Memory B cell (primary cell): Measurements from ENCODE around the gene SNX17.

Experiments used
- ATAC-seq: fragments of 150-1000 bp; cut with Tn5 transposase; 2 replicates; pipeline ENCODE4 v1.10.0; 2021; ENCODE audit warnings: low read depth, mild to moderate bottlenecking, moderate library complexity
- DNase-seq, 2 donors: peaks; one replicate each; pipeline ENCODE4 v3.0.0; 2022; ENCODE audit warnings: low spot score in 2 of 2
- H3K27ac Mint-ChIP-seq: one replicate; pipeline ENCODE4 v1.8.0; 2022; ENCODE audit warnings: mild to moderate bottlenecking, moderate library complexity, mixed read lengths
- H3K27me3 Mint-ChIP-seq: one replicate; pipeline ENCODE4 v1.8.0; 2022; ENCODE audit warnings: mixed read lengths
- H3K36me3 Mint-ChIP-seq: one replicate; pipeline ENCODE4 v1.8.0; 2022; ENCODE audit warnings: mild to moderate bottlenecking, mixed read lengths
- H3K4me1 Mint-ChIP-seq: one replicate; pipeline ENCODE4 v1.8.0; 2022; ENCODE audit warnings: mixed read lengths
- H3K4me3 Mint-ChIP-seq: one replicate; pipeline ENCODE4 v1.8.0; 2022; ENCODE audit warnings: mild to moderate bottlenecking, moderate library complexity, mixed read lengths
- H3K9me3 Mint-ChIP-seq: one replicate; pipeline ENCODE4 v1.8.0; 2022; ENCODE audit warnings: mixed read lengths

SNX17 gene

DNA sequence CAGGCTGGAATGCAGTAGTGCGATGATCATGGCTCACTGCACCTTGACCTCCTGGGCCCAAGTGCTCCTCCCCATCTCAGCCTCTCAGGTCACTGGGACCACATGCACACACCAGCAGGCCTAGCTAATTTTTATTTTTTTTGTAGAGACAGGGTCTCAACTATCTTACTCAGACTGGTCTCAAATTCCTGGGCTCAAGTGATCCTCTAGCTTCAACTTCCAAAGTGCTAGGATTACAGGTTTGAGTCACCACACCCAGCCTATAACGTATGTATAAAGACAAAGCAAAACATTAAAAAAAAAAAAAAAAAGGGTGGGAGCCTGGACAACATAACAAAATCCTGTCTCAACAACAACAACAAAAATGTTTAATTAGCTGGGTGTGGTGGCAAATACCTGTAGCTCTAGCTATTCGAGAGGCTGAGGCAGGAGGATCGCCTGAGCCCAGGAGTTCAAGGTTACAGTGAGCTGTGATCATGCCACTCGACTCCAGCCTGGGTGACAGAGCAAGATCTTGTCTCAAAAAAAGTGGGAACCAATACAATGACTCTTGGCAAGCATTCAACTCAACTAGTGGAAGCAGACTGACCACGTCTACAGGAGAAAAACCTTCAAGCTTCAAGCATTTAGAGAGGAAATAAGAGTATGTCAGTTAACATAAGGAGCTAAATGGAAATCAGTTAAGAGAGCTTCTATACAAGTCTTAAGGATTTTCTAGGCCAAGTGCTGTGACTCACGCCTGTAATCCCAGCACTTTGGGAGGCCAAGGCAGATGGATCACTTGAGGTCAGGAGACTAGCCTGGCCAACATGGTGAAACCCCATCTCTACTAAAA lies 16.4 kb upstream of the SNX17 start:
- peak overlapping the region; percentile 15 for H3K4me3 Mint-ChIP-seq
- peaks cover 32% of the 10 kb centered on the region for H3K4me1 Mint-ChIP-seq
- ATAC-seq (no peak), DNase-seq (no peak)
- H3K36me3 Mint-ChIP-seq, result peaks cover 5% of the 10 kb centered on the region
- no peaks in the 10 kb centered on the region for H3K9me3 Mint-ChIP-seq
- H3K27me3 Mint-ChIP-seq, result no peaks in the 10 kb centered on the region
- peak overlapping the region; percentile 24 for H3K27ac Mint-ChIP-seq

DNA sequence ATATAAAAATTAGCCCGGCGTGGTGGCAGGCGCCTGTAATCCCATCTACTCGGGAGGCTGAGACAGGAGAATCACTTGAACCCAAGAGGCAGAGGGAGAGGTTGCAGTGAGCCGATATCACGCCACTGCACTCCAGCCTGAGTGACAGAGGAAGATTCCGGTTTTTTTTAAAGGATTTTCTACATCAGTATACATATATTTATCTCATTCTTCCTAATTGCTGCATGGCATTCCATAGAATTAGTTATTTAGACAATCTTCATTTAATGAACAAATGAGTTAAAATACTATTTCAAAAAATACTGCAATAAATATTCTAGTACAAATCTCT lies 15.9 kb upstream of the SNX17 start:
- Mint-ChIP-seq H3K4me3 (no peak overlapping the region), H3K36me3 (peaks cover 4% of the 10 kb centered on the region), H3K4me1 (peaks cover 32% of the 10 kb centered on the region), H3K27me3 (no peaks in the 10 kb centered on the region), H3K27ac (no peak overlapping the region), H3K9me3 (no peaks in the 10 kb centered on the region)
- DNase-seq (no peak), ATAC-seq (no peak)

DNA sequence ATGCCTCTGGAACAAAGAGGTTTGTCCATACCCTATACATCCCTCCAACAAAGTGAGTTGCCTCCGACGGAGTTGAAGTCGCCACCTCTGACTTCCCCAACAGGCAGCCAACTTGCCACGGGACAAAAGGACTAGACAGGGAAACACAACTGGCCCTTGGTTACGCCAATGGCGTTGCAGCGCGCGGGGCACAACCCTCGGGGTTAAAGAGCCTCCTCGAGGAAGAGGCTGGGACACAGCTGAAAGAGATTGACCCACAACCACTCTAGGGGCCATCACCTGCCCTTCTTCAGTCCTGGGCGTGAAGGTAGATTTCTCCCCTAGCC lies 14.4 kb upstream of the SNX17 start:
- ATAC-seq (peak; percentile 21), DNase-seq (no peak)
- Mint-ChIP-seq H3K4me1 (peaks cover 27% of the 10 kb centered on the region), H3K9me3 (no peaks in the 10 kb centered on the region), H3K27me3 (no peaks in the 10 kb centered on the region), H3K27ac (peak overlapping the region; percentile 97), H3K4me3 (peak overlapping the region; percentile 97), H3K36me3 (no peaks in the 10 kb centered on the region)

- H3K27me3 Mint-ChIP-seq, result no peaks in the 10 kb centered on the region
- H3K36me3 Mint-ChIP-seq, result no peaks in the 10 kb centered on the region
- no peaks in the 10 kb centered on the region for H3K9me3 Mint-ChIP-seq
- peak within 1 kb of the TSS; percentile 97 for H3K27ac Mint-ChIP-seq
- peaks cover 27% of the 10 kb centered on the region for H3K4me1 Mint-ChIP-seq
- peak within 1 kb of the TSS; percentile 97 for H3K4me3 Mint-ChIP-seq
- DNase-seq, result peak; percentile 88
- peak; percentile 83 for ATAC-seq
Measured at GRCh38 chr2:27356382-27357181, 13.8 kb upstream of the SNX17 start, which contains the start of gene GTF3C2. Gene GTF3C2 (minus strand): TSS chr2:27356764. CDS start chr2:27343554, 13,210 bp downstream.

- DNase-seq, result no peak
- Mint-ChIP-seq H3K27ac (no peak overlapping the region), H3K4me1 (peaks cover 7% of the 10 kb centered on the region)
Measured at GRCh38 chr2:27362678-27363420, 7.6 kb upstream of the SNX17 start.

GRCh38 chr2:27363933-27364332 lies 6.5 kb upstream of the SNX17 start:
- Mint-ChIP-seq H3K4me1 (peaks cover 3% of the 10 kb centered on the region), H3K9me3 (no peaks in the 10 kb centered on the region), H3K36me3 (peaks cover 19% of the 10 kb centered on the region), H3K27ac (no peak overlapping the region), H3K4me3 (no peak overlapping the region), H3K27me3 (no peaks in the 10 kb centered on the region)
- ATAC-seq (no peak), DNase-seq (no peak)

More at GRCh38 chr2:27362678-27363420, 7.6 kb upstream of the SNX17 start:
- H3K4me3 Mint-ChIP-seq, result no peak overlapping the region
- H3K27me3 Mint-ChIP-seq, result no peaks in the 10 kb centered on the region
- no peaks in the 10 kb centered on the region for H3K9me3 Mint-ChIP-seq
- H3K36me3 Mint-ChIP-seq, result peaks cover 18% of the 10 kb centered on the region
- no peak for ATAC-seq

DNA sequence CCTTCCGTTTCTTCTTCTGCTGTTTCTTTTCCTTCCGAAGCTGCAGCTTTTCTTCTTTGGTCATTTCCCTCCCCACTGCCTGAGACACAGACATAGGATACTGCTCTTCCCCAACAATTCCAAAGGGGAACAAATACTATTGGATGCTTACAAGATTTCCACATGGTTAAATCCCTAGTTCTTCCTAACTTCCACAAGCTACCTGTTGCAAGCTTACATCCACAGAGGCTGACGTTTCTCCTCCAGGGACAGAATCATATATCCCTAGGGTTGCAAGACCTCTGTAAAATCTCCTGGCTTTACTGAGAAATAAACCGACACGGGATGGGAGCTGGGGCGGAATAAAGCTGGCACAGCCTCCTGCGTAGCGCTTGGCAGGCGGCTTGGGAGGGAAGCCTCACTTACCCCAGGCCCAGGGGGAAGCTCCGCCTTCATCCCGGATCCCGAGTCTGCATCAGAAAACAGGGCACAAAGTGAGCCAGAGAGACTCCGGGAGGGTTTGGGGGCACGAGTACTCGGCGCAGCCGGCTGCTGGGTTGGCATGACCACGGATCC lies 868 bp upstream of the SNX17 start:
- H3K27me3 Mint-ChIP-seq, result no peaks in the 10 kb centered on the region
- H3K27ac Mint-ChIP-seq, result peak overlapping the region; percentile 83
- H3K4me3 Mint-ChIP-seq, result peak overlapping the region; percentile 88
- DNase-seq (no peak), ATAC-seq (no peak)
- H3K36me3 Mint-ChIP-seq, result peaks cover 26% of the 10 kb centered on the region
- peaks cover 26% of the 10 kb centered on the region for H3K4me1 Mint-ChIP-seq
- no peaks in the 10 kb centered on the region for H3K9me3 Mint-ChIP-seq

DNA sequence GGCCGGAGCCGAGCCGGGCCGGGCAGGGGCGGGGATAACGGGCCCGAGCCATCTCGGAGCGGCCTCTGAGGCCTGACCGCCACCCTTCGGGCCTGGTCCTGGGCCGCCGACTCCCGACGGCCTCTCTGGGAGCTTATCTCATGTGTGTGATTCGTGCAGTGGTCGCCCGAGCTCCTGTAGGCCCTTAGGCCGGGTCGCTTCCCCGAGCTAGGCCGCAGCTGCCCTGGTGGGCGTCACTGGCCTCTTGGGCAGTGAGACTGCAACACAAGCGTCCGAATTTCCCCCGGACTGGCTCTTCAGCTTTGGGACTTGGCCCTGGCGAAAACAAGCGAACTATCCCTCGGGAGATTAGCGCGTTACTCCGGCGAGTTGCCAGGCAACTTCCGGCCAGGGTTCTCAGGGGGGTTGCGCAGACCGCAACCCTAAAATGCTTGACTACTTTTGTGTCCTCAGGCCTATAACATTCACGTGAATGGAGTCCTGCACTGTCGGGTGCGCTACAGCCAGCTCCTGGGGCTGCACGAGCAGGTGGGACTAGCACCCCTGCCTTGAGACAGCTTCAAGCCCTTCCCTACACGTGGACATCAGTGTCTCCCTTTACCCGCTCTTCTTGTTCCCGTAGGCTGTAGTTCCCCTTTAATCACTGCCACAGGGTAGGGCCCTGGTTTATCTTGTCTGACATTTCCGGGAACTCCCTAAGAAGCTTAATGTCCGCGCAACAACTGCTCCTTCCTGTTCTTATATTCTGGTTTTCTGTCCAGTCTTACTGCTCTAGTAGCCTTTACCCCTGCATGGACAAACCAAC lies 602 bp downstream of the SNX17 start:
- Mint-ChIP-seq H3K36me3 (peaks cover 31% of the 10 kb centered on the region), H3K9me3 (no peaks in the 10 kb centered on the region), H3K27ac (peak overlapping the region; percentile 85), H3K4me3 (peak overlapping the region; percentile 88), H3K27me3 (no peaks in the 10 kb centered on the region), H3K4me1 (peaks cover 28% of the 10 kb centered on the region)
- peak; percentile 39 to 42 for DNase-seq
- ATAC-seq, result peak; percentile 25

DNA sequence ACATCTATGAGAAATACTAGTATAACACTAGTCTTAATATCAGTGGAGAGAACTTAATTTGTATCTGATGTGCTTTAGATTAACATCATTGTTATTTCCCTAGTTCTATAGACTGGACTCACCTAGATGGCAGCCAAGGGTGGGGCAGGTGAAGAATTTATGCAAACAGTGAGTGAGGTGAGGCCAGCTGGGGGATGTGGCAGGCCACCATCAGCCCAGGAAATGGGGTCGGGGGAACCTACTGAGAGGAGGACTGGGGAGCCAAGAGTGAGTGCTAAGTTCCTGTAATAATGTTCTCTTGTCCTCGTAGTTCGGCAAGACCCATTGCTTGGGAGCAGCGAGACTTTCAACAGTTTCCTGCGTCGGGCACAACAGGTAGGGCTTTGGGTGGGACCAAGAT lies 2.5 kb downstream of the SNX17 start:
- H3K4me1 Mint-ChIP-seq, result peaks cover 30% of the 10 kb centered on the region
- H3K4me3 Mint-ChIP-seq, result no peak overlapping the region
- H3K9me3 Mint-ChIP-seq, result no peaks in the 10 kb centered on the region
- peaks cover 22% of the 10 kb centered on the region for H3K36me3 Mint-ChIP-seq
- peak overlapping the region; percentile 85 for H3K27ac Mint-ChIP-seq
- DNase-seq (no peak), ATAC-seq (no peak)
- H3K27me3 Mint-ChIP-seq, result no peaks in the 10 kb centered on the region

DNA sequence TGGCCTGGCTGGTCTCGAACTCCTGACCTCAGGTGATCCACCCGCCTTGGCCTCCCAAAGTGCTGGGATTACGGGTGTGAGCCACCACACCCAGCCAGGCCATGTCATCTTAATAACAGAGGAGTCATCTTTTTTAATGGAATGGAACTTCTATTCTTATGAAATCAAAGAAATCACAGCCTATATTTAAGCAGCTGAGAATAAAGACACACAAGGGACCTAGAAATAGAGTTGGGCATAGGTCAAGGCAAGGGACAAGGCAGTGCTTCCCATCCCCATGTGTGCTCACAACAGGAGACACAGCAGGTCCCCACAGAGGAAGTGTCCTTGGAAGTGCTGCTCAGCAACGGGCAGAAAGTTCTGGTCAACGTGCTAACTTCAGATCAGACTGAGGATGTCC lies 3.2 kb downstream of the SNX17 start:
- peaks cover 29% of the 10 kb centered on the region for H3K4me1 Mint-ChIP-seq
- no peak overlapping the region for H3K27ac Mint-ChIP-seq
- DNase-seq, result no peak
- H3K4me3 Mint-ChIP-seq, result no peak overlapping the region
- no peak for ATAC-seq
- no peaks in the 10 kb centered on the region for H3K27me3 Mint-ChIP-seq
- no peaks in the 10 kb centered on the region for H3K9me3 Mint-ChIP-seq
- peaks cover 22% of the 10 kb centered on the region for H3K36me3 Mint-ChIP-seq

DNA sequence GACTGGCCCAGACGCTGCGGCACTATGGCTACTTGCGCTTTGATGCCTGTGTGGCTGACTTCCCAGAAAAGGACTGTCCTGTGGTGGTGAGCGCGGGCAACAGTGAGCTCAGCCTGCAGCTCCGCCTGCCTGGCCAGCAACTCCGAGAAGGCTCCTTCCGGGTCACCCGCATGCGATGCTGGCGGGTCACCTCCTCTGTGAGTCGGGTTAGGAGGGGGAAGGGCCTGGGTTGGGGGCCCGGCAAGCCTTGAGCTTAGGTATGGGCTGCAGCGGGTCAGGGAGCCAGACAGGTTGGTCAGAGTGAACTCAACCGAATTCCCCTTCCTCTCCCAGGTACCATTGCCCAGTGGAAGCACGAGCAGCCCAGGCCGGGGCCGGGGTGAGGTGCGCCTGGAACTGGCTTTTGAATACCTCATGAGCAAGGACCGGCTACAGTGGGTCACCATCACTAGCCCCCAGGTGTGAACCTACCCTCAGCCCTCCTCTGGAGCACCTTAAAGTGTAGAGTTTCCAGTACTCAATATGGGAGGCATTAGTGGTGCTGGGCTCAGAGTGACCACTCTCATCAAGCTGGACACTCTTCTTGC lies 5.2 kb downstream of the SNX17 start:
- Mint-ChIP-seq H3K9me3 (no peaks in the 10 kb centered on the region), H3K27me3 (no peaks in the 10 kb centered on the region), H3K27ac (no peak overlapping the region), H3K4me1 (peaks cover 35% of the 10 kb centered on the region), H3K4me3 (no peak overlapping the region), H3K36me3 (peaks cover 19% of the 10 kb centered on the region)
- ATAC-seq, result no peak
- DNase-seq, result no peak

GRCh38 chr2:27376151-27376865 lies 5.9 kb downstream of the SNX17 start:
- H3K36me3 Mint-ChIP-seq, result peaks cover 20% of the 10 kb centered on the region
- H3K27me3 Mint-ChIP-seq, result no peaks in the 10 kb centered on the region
- ATAC-seq, result no peak
- peaks cover 38% of the 10 kb centered on the region for H3K4me1 Mint-ChIP-seq
- no peaks in the 10 kb centered on the region for H3K9me3 Mint-ChIP-seq
- H3K4me3 Mint-ChIP-seq, result no peak overlapping the region
- H3K27ac Mint-ChIP-seq, result no peak overlapping the region
- DNase-seq, result no peak
